GM12878 (cell line): ENCODE results near the gene ABR. TPM values are rescaled to one million over a fixed set of nuclear protein-coding genes. Genes with fewer than 3 reads are reported as not detected.

Experiments
- DPF2 ChIP-seq: fragments of 450-650 bp; IDR thresholded peaks from 2 replicates; pipeline ENCODE4 v1.6.1; 2017; ENCODE audit warnings: mild to moderate bottlenecking
- EED ChIP-seq: sonication (generic); IDR thresholded peaks from 2 replicates; pipeline ENCODE4 v1.6.1; 2016; ENCODE audit warnings: antibody characterized with exemption, low read depth
- HDAC6 ChIP-seq: fragments of 200-600 bp; sonication (generic); IDR thresholded peaks from one replicate; pipeline ENCODE4 v1.8.0; 2017; ENCODE audit warnings: antibody characterized with exemption; ENCODE audit not compliant: unreplicated experiment
- SMAD1 ChIP-seq: fragments of 450-650 bp; IDR thresholded peaks from 2 replicates; pipeline ENCODE4 v1.6.1; 2018; ENCODE audit warnings: mild to moderate bottlenecking, low read depth; ENCODE audit not compliant: partially characterized antibody
- STAT3 ChIP-seq: IDR thresholded peaks from 2 replicates; pipeline ENCODE4 v1.6.1; 2011; ENCODE audit warnings: low read depth, low read length, improper control_type of control experiment
- ZNF274 ChIP-seq: IDR thresholded peaks from one replicate; pipeline ENCODE4 v1.8.0; 2011; ENCODE audit not compliant: insufficient read length, insufficient read depth
- polyA plus RNA-seq, 11 experiments: library from polyadenylated mRNA; depleted of rRNA in 4 of 11; unstranded in 6 of 11; stranded (reverse) in 5 of 11; fragments of >200 nt; fragmentation: Nextera tagmentation in 4 of 11; fragmentation: Illumina TruSeq in 1 of 11; extraction: Ambion mirVana in 4 of 11; extraction: Trizol in 1 of 11; gene quantifications; 1 replicate in 1 of 11; 2 replicates in 10 of 11; pipeline versions ENCODE4 v1.2.1 to v1.2.3, GENCODE V29; 2011 to 2016; ENCODE audit warnings: inconsistent platforms in 2 of 11, missing spikeins in 2 of 11, low read depth in 1 of 11
- total RNA-seq, 4 experiments: library from RNA; depleted of rRNA in 3 of 4; stranded (reverse); fragments of >200 nt in 3 of 4; fragmentation: Illumina TruSeq in 1 of 4; extraction: Trizol in 1 of 4; gene quantifications; 2 replicates each; pipeline versions ENCODE4 v1.2.1 to v1.2.3, GENCODE V29; 2013 to 2021
- TF ChIP-seq, protein P1 (sequence below), 3 experiments: IDR thresholded peaks in 2 of 3; conservative IDR thresholded peaks in 1 of 3; 2 replicates each; pipeline ENCODE4 v1.5.1; 2011; ENCODE audit warnings: low read depth in 3 of 3, low read length in 3 of 3, mild to moderate bottlenecking in 3 of 3, control low read depth in 2 of 3, moderate library complexity in 2 of 3, inconsistent platforms in 1 of 3, mixed read lengths in 1 of 3; ENCODE audit not compliant: control insufficient read depth in 2 of 3, insufficient read depth in 1 of 3; ENCODE audit errors: extremely low read depth in 1 of 3
- TF ChIP-seq, protein P2 (sequence below): fragments of 150-350 bp; IDR thresholded peaks from 2 replicates; pipeline ENCODE4 v1.6.1; 2016; ENCODE audit warnings: low read depth, low read length

ABR gene
- total and polyA plus RNA-seq, 10 of the 15 experiments (the other 5 are each of a cell fraction or from before 2014, with no cell fraction given): 1.4 to 112 (median 30.0) TPM

DNA sequence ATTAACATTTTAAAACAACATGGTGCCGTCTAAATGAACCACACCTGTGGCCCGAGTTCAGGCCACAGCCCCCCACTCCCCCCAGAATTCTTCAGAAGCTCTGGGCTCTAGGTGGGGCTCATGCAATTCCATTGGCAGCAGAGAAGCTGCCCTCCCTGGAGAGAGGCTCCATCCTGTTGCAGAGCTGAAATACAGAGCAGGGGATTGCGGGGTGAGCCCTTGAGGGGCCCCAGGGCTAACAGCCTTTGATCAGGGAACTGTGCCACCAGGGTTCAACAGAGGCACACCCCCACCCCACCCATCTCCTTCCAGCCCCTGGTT is 69.3 kb downstream of the ABR start (continued):
- TF ChIP-seq SMAD1 (no peak), HDAC6 (no peak), DPF2 (no peak), STAT3 (no peak), ZNF274 (no peak), EED (no peak)
- TF ChIP-seq, protein P1, sequence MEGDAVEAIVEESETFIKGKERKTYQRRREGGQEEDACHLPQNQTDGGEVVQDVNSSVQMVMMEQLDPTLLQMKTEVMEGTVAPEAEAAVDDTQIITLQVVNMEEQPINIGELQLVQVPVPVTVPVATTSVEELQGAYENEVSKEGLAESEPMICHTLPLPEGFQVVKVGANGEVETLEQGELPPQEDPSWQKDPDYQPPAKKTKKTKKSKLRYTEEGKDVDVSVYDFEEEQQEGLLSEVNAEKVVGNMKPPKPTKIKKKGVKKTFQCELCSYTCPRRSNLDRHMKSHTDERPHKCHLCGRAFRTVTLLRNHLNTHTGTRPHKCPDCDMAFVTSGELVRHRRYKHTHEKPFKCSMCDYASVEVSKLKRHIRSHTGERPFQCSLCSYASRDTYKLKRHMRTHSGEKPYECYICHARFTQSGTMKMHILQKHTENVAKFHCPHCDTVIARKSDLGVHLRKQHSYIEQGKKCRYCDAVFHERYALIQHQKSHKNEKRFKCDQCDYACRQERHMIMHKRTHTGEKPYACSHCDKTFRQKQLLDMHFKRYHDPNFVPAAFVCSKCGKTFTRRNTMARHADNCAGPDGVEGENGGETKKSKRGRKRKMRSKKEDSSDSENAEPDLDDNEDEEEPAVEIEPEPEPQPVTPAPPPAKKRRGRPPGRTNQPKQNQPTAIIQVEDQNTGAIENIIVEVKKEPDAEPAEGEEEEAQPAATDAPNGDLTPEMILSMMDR (IDR thresholded peaks at IDR 0.05 in 2 of 3, conservative IDR thresholded peaks at IDR 0.05 in 1 of 3; ENCODE audit: control insufficient read depth in 2 of 3, extremely low read depth in 1 of 3, insufficient read depth in 1 of 3, low read depth in 3 of 3, low read length in 3 of 3): no peak
- TF ChIP-seq, protein P2, sequence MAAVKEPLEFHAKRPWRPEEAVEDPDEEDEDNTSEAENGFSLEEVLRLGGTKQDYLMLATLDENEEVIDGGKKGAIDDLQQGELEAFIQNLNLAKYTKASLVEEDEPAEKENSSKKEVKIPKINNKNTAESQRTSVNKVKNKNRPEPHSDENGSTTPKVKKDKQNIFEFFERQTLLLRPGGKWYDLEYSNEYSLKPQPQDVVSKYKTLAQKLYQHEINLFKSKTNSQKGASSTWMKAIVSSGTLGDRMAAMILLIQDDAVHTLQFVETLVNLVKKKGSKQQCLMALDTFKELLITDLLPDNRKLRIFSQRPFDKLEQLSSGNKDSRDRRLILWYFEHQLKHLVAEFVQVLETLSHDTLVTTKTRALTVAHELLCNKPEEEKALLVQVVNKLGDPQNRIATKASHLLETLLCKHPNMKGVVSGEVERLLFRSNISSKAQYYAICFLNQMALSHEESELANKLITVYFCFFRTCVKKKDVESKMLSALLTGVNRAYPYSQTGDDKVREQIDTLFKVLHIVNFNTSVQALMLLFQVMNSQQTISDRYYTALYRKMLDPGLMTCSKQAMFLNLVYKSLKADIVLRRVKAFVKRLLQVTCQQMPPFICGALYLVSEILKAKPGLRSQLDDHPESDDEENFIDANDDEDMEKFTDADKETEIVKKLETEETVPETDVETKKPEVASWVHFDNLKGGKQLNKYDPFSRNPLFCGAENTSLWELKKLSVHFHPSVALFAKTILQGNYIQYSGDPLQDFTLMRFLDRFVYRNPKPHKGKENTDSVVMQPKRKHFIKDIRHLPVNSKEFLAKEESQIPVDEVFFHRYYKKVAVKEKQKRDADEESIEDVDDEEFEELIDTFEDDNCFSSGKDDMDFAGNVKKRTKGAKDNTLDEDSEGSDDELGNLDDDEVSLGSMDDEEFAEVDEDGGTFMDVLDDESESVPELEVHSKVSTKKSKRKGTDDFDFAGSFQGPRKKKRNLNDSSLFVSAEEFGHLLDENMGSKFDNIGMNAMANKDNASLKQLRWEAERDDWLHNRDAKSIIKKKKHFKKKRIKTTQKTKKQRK: no peak
